Left renal cortex interstitium (tissue), 4 donors: ENCODE measurements around the gene MET. TPM values are rescaled to one million over a fixed set of nuclear protein-coding genes. Genes with fewer than 3 reads are reported as not detected.

ENCODE experiments used
- DNase-seq, 4 donors: peaks; one replicate each; pipeline ENCODE4 v3.0.0-alpha.2; 2013; ENCODE audit warnings: low read depth in 4 of 4, low spot score in 2 of 4, missing footprints in 1 of 4
- polyA plus RNA-seq, 4 donors: library from polyadenylated mRNA; unstranded; fragments of 120-200 nt; gene quantifications; one replicate each; pipeline ENCODE4 v1.2.1, GENCODE V29; 2013; ENCODE audit not compliant: insufficient read length in 4 of 4

MET gene
- polyA plus RNA-seq, 4 donors = 35.2 to 46.0 (median 38.6) TPM

- DNase-seq = peak in 2 of 4 donors; percentile 37 to 43
Observed at GRCh38 chr7:116777651-116778281, 105.8 kb downstream of the MET start.

DNA sequence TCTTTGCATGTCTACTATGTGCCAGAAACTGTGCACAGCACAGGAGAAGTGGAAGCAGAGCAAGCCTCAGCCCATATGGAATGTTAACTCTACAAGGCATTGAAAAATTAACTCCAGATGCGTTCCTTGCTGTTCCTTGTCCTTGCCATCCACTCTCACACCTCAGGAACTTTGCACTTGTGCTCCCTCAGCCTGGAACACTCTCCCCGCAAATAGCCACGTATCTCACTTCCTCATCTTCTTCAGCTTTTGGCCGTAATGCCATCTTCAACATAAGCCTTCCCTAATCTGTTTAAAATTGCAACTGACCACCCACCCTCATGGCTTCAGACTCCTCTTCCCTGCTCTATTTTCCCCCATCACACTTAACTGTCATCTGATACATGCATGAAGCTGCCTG lies 107.2 kb downstream of the MET start:
- no peak for DNase-seq

GRCh38 chr7:116779931-116780330 lies 107.9 kb downstream of the MET start:
- no peak for DNase-seq

GRCh38 chr7:116780521-116780920 lies 108.5 kb downstream of the MET start:
- DNase-seq = no peak

GRCh38 chr7:116780966-116781365 lies 109.0 kb downstream of the MET start:
- DNase-seq = no peak

DNA sequence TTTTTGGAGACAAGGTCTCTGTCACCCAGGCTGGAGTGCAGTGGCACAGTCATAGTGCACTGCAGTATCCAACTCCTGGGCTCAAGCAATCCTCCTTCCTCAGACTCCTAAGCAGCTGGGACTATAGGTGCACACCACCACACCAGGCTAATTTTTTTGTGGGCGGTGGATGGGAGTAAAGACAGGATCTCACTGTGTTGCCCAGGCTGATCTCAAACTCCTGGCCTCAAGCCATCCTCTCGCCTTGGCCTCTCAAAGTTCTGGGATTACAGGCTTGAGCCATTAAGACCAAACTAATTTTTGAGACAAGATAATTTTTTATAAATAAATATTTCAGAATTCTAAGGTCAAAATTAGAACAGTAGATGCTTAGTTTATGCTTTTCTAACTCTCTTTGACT lies 109.6 kb downstream of the MET start:
- DNase-seq = no peak

DNA sequence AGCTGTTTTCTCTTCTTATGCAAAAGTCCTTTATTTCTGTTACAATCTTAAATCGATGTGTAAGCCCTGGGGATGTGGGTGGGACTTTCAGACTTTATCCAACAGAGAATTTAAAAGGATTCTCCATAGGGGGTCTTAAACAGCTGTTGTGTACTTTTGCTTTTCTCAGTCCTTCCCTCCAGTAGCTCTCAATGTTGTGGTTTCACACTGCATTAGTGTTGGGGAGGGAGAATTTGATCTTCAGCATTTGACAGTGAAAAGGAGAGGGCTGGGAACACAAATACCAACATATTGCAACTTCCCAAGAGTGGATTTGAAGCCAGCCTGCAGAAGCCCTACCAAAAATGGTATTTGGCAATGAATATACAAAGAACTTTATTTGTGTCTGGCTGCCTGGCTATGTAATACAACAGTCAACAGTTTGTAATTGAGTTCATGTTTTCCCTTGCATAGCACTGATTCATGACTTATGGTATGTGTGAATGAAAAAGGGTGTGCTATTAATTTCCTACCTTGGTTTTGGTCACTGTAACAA lies 110.2 kb downstream of the MET start:
- no peak for DNase-seq

DNA sequence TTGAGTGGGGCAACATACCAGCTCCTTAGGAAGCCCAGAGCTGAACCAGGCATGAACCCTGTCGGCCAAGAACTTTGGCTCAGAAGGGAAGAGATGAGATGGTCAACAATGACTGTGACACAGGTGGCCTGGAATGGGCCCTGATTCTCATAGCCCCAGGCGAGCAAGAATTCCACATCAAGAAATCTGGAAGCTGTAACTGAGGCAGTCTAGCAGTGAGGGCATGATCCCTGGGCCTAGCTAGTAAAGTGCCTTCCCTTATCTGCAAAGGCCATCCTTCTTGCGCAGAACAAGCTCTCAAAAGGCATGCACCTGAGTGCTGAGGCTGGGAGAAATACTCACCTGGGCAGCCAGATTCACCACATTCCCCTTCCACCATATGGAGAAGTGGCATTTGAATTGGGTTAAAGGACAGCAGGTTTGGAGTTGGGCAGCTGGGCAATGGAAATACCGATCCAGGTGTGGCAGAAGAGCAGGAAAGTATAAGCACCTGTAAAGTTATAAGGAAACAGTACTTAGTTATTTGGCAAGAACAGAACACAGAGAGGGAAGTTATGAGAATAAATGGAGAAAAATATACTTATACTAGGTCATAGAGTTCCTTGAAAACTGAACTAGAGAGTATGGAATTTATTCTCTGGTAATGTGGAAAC lies 111.8 kb downstream of the MET start:
- no peak for DNase-seq

- no peak for DNase-seq
Observed at GRCh38 chr7:116784647-116785046, 112.7 kb downstream of the MET start.

GRCh38 chr7:116785843-116786242 lies 113.8 kb downstream of the MET start:
- no peak for DNase-seq

DNA sequence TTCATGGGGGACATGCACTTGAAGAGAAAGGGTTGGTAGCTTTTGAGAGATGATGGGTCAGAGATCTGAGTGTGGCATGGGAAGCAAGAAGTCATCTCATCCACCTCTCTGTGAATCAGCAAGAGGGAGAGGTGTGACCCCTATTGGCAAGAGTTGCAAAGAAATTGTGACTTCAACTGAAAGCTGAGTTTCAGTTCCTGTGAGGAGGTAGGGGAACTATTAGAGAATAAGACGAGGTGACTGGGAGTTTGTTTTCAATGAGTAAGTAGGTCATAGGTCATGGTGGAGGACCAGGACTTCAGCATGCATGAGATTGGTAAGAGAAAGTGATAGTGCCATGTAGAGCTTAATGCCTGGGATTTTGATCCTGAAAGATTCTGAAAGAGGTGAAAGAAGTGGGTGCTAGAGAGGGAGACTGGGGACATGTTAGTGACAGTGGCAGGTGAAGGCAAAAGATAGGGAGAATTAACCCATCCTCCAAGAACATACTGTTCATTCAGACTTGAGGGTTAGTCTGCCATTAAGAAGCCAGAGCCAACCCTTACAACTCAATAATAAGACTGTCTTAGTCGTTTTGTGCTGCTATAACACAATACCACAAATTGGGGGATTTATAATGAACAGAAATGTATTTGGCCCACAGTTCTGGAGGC lies 114.9 kb downstream of the MET start:
- no peak for DNase-seq

DNA sequence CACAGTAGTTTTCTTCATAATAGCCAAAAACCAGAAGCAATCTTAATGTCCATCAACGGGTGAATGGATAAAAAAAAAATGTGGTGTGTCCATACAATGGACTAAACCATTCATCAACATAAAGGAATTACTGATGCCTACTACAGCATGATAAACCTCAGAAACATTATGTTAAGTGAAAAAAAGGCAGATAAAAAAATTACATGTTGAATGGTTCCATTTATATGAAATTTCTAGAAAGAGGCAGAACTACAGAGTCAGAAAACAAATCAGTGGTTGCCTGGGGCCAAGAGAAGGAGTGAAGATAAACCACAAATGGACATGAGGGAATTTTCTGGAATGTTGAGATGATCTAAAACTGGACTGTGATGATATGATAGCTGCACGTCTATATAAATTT lies 115.9 kb downstream of the MET start:
- no peak for DNase-seq

DNA sequence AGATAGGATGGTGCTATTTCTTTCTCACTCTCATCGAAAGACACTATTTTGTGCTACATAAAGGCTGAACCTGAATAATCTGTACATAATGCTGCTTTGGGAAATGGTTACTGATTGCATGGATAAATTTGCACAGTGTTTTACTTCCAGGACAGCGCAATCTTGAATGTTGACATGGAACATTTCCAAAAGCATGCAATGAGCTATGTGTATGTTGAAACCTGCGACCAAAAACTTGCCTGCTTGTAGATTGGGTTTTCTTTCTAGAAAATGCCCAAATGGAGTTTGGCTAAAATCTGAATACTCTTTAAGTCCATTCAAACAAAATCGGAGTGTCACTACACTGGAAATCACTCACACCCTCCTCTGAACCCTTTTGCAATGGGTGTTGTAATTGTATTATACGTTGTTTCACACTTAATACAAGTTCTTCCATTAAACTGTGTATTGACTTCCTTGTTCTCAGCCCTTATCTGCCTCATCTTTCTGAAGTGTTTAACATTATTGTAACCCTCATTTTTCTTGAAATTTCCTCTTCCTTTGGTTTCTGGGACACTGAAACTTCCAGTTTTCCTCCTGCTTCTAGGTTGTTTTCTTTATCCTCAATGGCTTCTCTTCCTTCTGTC lies 116.7 kb downstream of the MET start:
- no peak for DNase-seq

GRCh38 chr7:116790025-116790424 lies 118.0 kb downstream of the MET start:
- no peak for DNase-seq

DNA sequence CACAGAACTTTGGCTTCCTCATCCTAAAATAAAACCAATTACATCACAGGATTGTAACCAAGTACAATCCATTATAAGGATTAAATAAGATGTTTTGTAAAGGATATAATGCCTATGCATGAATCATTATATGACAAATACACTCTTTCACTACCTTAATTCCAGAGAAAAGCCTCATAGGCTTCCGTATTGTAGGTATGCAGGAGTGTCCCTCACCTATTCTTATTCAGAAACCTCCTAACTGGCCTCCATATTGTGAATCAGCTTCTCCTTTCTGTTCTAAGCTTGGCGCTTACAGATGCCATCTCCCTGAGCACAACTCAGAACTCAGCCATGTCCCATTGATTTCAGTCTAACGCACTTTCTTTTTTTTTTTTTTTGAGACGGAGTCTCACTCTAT lies 120.8 kb downstream of the MET start:
- no peak for DNase-seq

- DNase-seq = no peak
Observed at GRCh38 chr7:116793795-116794340, 121.9 kb downstream of the MET start.

DNA sequence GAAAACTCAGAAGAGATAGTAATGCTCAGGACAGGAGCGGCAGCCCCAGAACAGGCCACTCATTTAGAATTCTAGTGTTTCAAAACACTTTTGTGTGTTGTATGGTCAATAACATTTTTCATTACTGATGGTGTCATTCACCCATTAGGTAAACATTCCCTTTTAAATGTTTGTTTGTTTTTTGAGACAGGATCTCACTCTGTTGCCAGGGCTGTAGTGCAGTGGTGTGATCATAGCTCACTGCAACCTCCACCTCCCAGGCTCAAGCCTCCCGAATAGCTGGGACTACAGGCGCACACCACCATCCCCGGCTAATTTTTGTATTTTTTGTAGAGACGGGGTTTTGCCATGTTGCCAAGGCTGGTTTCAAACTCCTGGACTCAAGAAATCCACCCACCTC lies 124.5 kb downstream of the MET start:
- DNase-seq = no peak

- DNase-seq = no peak
Observed at GRCh38 chr7:116797612-116798011, 125.6 kb downstream of the MET start.

DNA sequence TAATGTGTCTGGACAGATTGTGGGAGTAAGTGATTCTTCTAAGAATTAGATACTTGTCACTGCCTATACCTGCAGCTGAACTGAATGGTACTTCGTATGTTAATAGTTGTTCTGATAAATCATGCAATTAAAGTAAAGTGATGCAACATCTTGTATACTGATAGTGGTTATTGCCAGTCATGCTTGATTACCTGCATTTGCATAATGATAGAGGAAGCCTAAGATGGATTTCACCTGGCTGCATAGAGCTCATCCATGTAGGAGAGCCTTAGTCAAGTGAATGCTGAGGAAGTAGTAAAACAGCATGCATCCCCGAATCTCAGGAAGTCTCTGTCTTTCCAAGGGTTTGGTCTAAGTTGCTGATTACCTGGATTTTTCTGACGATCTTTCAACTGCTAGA lies 126.2 kb downstream of the MET start:
- DNase-seq = no peak

- no peak for DNase-seq
Observed at GRCh38 chr7:116799916-116800315, 127.9 kb downstream of the MET start.

DNA sequence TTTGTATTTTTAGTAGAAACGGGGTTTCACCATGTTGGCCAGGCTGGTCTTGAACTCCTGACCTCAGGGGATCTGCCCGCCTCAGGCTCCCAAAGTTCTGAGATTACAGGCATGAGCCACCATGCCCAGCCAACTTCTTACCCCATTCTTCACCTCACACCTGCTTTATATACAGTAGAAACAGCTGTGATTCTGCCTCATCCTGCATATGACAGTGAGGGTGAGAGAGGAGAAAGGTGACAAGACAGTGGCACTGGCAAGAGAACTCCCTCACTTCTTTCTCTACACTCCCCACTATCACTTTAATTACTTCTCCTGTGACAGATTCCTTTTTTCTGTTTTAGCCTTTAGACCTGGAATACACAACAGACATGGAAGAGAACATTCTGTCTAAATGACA lies 128.6 kb downstream of the MET start:
- no peak for DNase-seq
